Limb (tissue), 2 donors: Measurements from ENCODE around the gene HECW1.

Experiments used
- DNase-seq, 2 donors: peaks; one replicate each; pipeline ENCODE4 v3.0.0-alpha.2; 2016; ENCODE audit errors: extremely low spot score in 2 of 2

Gene HECW1

GRCh38 chr7:43417455-43417854 lies 305.0 kb downstream of the HECW1 start:
- no peak for DNase-seq

GRCh38 chr7:43430411-43430810 lies 318.0 kb downstream of the HECW1 start:
- DNase-seq = no peak

DNA sequence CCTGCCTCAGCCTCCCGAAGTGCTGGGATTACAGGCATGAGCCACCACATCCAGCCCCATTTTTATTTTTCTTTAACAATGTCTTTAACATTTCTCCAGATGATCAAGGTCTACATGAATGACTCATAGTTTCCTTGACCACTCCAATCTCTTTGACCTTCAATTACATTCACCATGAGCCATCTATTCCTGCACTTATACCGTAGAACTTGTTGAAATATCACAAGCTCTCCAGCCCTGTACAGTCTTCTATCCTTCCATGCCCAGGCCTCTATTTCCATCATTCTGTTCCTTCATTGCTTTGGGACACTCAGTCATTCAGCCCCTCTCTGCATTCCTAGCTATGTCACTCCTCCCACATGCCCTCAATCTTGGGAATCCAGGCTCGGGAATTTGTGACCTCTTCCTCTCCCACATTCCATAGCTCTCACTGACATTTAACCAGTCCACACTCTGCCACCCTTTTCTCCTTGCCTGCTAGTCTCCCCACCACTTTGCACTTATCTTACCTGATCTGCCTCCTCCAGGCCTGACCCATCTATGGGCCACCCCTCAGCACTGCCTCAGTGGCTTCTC lies 318.7 kb downstream of the HECW1 start:
- DNase-seq = no peak

- DNase-seq = no peak
Observed at GRCh38 chr7:43433639-43434038, 321.2 kb downstream of the HECW1 start.

- no peak for DNase-seq
Observed at GRCh38 chr7:43437001-43437400, 324.6 kb downstream of the HECW1 start.

- DNase-seq = no peak
Observed at GRCh38 chr7:43438897-43439479, 326.5 kb downstream of the HECW1 start.

DNA sequence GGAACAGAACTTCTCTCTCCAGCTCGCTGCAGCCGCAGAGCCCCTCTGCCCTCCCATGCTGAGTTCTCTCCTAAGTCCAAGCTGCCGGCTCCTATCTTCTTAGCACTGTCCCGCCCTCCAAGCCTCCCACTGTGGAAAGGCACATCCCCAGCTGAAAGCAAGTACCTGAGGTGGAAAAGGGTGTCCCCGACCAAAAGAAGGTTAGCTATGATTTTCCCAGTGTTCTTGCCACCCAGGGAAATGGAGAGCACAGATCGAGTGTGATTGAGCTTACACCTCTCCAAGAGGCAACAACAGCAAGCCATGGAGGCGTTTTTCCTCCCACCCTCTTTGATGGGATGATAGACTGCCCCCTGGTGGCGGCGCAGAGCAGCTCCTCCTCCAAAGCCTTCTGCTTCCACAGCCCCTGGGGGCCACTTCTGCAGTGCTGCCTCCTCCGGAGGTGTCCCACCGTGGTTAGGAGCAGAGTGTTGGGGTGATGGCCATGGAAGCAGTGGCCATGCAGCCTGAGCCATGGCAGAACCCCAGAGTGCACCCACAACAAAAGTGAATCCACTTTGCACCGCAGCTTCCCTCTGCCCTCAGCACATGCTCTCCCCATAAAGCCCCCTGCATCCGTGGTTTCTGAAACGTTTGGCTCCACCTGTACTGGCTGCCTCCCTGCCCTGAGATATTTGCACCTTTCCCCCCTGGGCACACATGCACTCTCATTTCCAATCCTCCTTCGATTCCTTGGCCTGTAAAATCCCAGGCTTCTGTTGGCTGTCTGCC lies 327.4 kb downstream of the HECW1 start:
- no peak for DNase-seq

- DNase-seq = no peak
Observed at GRCh38 chr7:43441231-43442130, 329.0 kb downstream of the HECW1 start.

DNA sequence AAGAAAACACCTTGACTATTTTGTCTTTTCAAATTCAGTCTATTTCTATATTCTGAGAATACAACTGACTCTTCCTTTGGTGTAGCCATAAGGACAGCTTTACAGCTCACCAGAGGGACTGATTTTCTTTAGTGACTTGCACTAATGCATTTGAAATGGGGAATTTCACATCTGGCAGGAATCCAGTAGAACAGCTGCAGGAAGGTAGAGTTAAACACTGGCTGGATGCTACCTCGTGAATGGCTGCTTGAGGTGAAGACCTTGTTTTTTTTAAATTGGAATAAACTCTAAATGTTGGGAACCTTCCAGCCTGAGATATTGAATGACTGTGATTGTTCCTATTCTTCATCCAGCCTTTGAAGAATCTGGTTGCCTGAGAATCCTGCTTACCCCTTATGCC lies 330.9 kb downstream of the HECW1 start:
- peak in 1 of 2 donors; percentile 55 for DNase-seq

DNA sequence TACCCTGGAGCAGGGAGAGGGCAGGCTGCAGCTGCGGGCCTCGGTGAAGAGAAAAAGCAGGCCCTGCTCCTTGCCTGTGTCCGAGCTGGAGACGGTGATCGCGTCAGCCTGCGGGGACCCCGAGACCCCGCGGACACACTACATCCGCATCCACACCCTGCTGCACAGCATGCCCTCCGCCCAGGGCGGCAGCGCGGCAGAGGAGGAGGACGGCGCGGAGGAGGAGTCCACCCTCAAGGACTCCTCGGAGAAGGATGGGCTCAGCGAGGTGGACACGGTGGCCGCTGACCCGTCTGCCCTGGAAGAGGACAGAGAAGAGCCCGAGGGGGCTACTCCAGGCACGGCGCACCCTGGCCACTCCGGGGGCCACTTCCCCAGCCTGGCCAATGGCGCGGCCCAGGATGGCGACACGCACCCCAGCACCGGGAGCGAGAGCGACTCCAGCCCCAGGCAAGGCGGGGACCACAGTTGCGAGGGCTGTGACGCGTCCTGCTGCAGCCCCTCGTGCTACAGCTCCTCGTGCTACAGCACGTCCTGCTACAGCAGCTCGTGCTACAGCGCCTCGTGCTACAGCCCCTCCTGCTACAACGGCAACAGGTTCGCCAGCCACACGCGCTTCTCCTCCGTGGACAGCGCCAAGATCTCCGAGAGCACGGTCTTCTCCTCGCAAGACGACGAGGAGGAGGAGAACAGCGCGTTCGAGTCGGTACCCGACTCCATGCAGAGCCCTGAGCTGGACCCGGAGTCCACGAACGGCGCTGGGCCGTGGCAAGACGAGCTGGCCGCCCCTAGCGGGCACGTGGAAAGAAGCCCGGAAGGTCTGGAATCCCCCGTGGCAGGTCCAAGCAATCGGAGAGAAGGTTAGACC lies 332.5 kb downstream of the HECW1 start:
- no peak for DNase-seq

GRCh38 chr7:43449577-43449976 lies 337.1 kb downstream of the HECW1 start:
- DNase-seq = no peak

GRCh38 chr7:43450894-43451293 lies 338.4 kb downstream of the HECW1 start:
- no peak for DNase-seq

GRCh38 chr7:43454936-43455518 lies 342.6 kb downstream of the HECW1 start:
- peak in 1 of 2 donors; percentile 44 for DNase-seq

GRCh38 chr7:43456200-43456599 lies 343.8 kb downstream of the HECW1 start:
- no peak for DNase-seq

DNA sequence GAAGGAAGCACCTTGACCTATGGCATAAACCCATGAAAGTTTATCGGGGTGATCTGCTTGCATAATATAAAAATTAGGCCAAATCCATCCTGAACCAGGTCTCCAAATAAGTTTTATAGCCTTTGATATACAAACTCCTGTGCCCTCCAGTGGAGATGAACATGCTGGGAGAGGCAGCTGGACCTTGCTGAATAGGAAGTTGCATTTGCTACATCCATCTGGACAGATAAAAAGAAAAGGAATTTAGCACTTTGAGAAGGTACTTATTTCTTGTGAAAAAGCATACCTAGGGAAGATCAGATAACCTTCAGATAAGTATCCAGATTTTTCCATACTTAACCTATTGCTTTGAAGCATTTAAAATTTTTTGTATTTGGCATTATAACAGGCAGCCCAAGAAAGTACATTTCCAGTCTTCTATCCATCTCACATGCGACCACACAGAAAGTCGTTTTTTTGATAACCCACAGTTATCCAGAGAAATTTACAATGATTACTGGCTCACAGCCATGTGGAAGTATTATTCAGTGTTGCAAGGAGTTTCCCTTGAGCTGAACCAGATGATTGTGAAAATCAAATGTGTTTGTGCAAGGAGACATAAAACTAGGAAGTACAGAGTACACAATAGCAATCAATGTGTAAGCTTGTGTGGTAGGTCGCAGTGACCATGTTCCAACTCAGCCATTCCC lies 346.0 kb downstream of the HECW1 start:
- no peak for DNase-seq

- no peak for DNase-seq
Observed at GRCh38 chr7:43459019-43459337, 346.5 kb downstream of the HECW1 start.

DNA sequence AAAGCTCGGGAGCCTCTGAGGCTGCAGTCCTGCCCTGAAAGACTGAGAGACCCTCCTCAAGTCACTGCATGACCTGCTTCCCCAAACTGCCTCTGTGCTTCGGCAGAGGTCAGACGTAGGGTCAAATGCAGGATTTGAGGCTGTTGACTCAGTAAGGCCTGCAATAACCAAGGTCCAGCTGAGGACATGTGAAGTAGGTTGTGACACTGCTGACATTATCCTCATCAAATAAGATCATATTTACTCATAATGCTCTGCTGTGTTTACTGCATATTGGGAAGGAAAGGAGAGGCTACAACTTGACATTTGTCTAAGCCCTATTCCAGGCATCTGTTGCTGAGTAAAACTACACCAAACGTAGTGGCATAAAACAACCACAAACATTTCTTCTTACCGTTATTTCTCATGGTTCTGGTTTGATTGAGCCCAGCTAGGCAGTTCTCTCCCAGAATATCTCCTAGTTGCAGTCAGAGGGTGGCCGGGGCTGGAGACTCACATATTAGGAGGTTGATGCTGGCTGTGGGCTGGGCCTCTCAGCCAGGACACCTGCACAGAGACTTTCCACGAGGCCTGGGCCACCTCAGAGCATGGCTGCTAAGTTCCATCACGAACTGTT lies 348.4 kb downstream of the HECW1 start:
- DNase-seq = no peak

GRCh38 chr7:43461349-43462024 lies 349.0 kb downstream of the HECW1 start:
- no peak for DNase-seq

DNA sequence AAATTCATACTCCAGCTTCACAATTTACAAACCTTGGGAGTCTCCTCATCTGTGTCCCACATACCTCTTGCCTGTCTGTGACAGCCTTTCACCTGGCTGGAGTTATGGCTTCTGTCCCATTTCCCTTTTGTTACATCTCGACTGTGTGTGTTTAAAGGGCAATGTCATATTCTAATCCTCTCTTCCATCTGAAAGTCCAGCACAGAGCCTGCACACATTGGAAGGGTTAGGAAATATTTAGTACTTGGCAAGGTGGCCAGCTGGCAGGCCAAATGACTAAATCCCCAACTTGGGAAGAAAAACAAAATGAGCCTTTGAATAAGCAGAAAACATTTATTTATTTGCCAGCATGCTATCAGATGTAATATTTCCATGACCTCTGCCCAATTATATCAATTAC lies 350.4 kb downstream of the HECW1 start:
- DNase-seq = no peak
